ENCODE measurements around the gene DSC1.
"Not testable (repeated sequence)": the region's sequence is repeated elsewhere in the genome, so short reads cannot be mapped to it uniquely, and the experiment has no call there.

DSC1 gene

GRCh38 chr18:31203096-31203793 lies 40.6 kb upstream of the DSC1 start:
- Histone ChIP-seq H3K9me3 (ENCODE audit: control insufficient read depth in 1 of 2, low read length in 2 of 2) (no peaks in the 10 kb centered on the region), H3K9ac (ENCODE audit: low read depth in 1 of 2, low read length in 2 of 2) (peak overlapping the region; percentile 2 to 35), H3K27ac (ENCODE audit: low read depth, low read length) (no peak overlapping the region), H3K27me3 (ENCODE audit: control insufficient read depth in 1 of 2, insufficient read depth in 2 of 2, low read length in 2 of 2) (no peaks in the 10 kb centered on the region), H3K36me3 (ENCODE audit: control insufficient read depth in 1 of 2, insufficient read depth in 2 of 2, low read length in 2 of 2) (no peaks in the 10 kb centered on the region), H3K4me1 (ENCODE audit: control insufficient read depth in 1 of 2, insufficient read depth in 2 of 2, low read length in 2 of 2) (peaks cover 12 to 38% of the 10 kb centered on the region in 2 donors), H3K4me3 (ENCODE audit: low read depth in 1 of 2, low read length in 2 of 2) (peak overlapping the region; percentile 52 to 54)

GRCh38 chr18:31199190-31199769 lies 36.6 kb upstream of the DSC1 start:
- Histone ChIP-seq H3K4me3 (ENCODE audit: low read depth in 1 of 2, low read length in 2 of 2) (no peak overlapping the region), H3K27ac (ENCODE audit: low read depth, low read length) (no peak overlapping the region), H3K36me3 (ENCODE audit: control insufficient read depth in 1 of 2, insufficient read depth in 2 of 2, low read length in 2 of 2) (no peaks in the 10 kb centered on the region), H3K9ac (ENCODE audit: low read depth in 1 of 2, low read length in 2 of 2) (no peak overlapping the region), H3K9me3 (ENCODE audit: control insufficient read depth in 1 of 2, low read length in 2 of 2) (no peaks in the 10 kb centered on the region), H3K4me1 (ENCODE audit: control insufficient read depth in 1 of 2, insufficient read depth in 2 of 2, low read length in 2 of 2) (peaks cover 6 to 30% of the 10 kb centered on the region in 2 donors), H3K27me3 (ENCODE audit: control insufficient read depth in 1 of 2, insufficient read depth in 2 of 2, low read length in 2 of 2) (no peaks in the 10 kb centered on the region)

GRCh38 chr18:31197676-31198075 lies 35.0 kb upstream of the DSC1 start:
- H3K9ac ChIP-seq (ENCODE audit: low read depth in 1 of 2, low read length in 2 of 2) = no peak overlapping the region
- peaks cover 6 to 26% of the 10 kb centered on the region in 2 donors for H3K4me1 ChIP-seq (ENCODE audit: control insufficient read depth in 1 of 2, insufficient read depth in 2 of 2, low read length in 2 of 2)
- no peak overlapping the region for H3K27ac ChIP-seq (ENCODE audit: low read depth, low read length)
- no peaks in the 10 kb centered on the region for H3K36me3 ChIP-seq (ENCODE audit: control insufficient read depth in 1 of 2, insufficient read depth in 2 of 2, low read length in 2 of 2)
- H3K27me3 ChIP-seq (ENCODE audit: control insufficient read depth in 1 of 2, insufficient read depth in 2 of 2, low read length in 2 of 2) = no peaks in the 10 kb centered on the region
- no peaks in the 10 kb centered on the region for H3K9me3 ChIP-seq (ENCODE audit: control insufficient read depth in 1 of 2, low read length in 2 of 2)
- H3K4me3 ChIP-seq (ENCODE audit: low read depth in 1 of 2, low read length in 2 of 2) = peak overlapping the region in 1 of 2 donors; percentile 16

- Histone ChIP-seq H3K4me1 (ENCODE audit: control insufficient read depth in 1 of 2, insufficient read depth in 2 of 2, low read length in 2 of 2) (peaks cover 6 to 26% of the 10 kb centered on the region in 2 donors), H3K27me3 (ENCODE audit: control insufficient read depth in 1 of 2, insufficient read depth in 2 of 2, low read length in 2 of 2) (no peaks in the 10 kb centered on the region), H3K27ac (ENCODE audit: low read depth, low read length) (no peak overlapping the region), H3K9ac (ENCODE audit: low read depth in 1 of 2, low read length in 2 of 2) (no peak overlapping the region), H3K4me3 (ENCODE audit: low read depth in 1 of 2, low read length in 2 of 2) (no peak overlapping the region), H3K9me3 (ENCODE audit: control insufficient read depth in 1 of 2, low read length in 2 of 2) (no peaks in the 10 kb centered on the region), H3K36me3 (ENCODE audit: control insufficient read depth in 1 of 2, insufficient read depth in 2 of 2, low read length in 2 of 2) (no peaks in the 10 kb centered on the region)
Measured at GRCh38 chr18:31195063-31195462, 32.4 kb upstream of the DSC1 start.

GRCh38 chr18:31192086-31192776 lies 29.6 kb upstream of the DSC1 start:
- Histone ChIP-seq H3K4me3 (ENCODE audit: low read depth in 1 of 2, low read length in 2 of 2) (no peak overlapping the region), H3K27me3 (ENCODE audit: control insufficient read depth in 1 of 2, insufficient read depth in 2 of 2, low read length in 2 of 2) (no peaks in the 10 kb centered on the region), H3K27ac (ENCODE audit: low read depth, low read length) (no peak overlapping the region), H3K9me3 (ENCODE audit: control insufficient read depth in 1 of 2, low read length in 2 of 2) (no peaks in the 10 kb centered on the region), H3K36me3 (ENCODE audit: control insufficient read depth in 1 of 2, insufficient read depth in 2 of 2, low read length in 2 of 2) (no peaks in the 10 kb centered on the region), H3K9ac (ENCODE audit: low read depth in 1 of 2, low read length in 2 of 2) (no peak overlapping the region), H3K4me1 (ENCODE audit: control insufficient read depth in 1 of 2, insufficient read depth in 2 of 2, low read length in 2 of 2) (peaks cover 0 to 1% of the 10 kb centered on the region in 2 donors)

- no peaks in the 10 kb centered on the region for H3K27me3 ChIP-seq (ENCODE audit: control insufficient read depth in 1 of 2, insufficient read depth in 2 of 2, low read length in 2 of 2)
- H3K4me3 ChIP-seq (ENCODE audit: low read depth in 1 of 2, low read length in 2 of 2) = no peak overlapping the region
- no peaks in the 10 kb centered on the region for H3K9me3 ChIP-seq (ENCODE audit: control insufficient read depth in 1 of 2, low read length in 2 of 2)
- H3K4me1 ChIP-seq (ENCODE audit: control insufficient read depth in 1 of 2, insufficient read depth in 2 of 2, low read length in 2 of 2) = no peaks in the 10 kb centered on the region
- no peak overlapping the region for H3K27ac ChIP-seq (ENCODE audit: low read depth, low read length)
- H3K9ac ChIP-seq (ENCODE audit: low read depth in 1 of 2, low read length in 2 of 2) = no peak overlapping the region
- no peaks in the 10 kb centered on the region for H3K36me3 ChIP-seq (ENCODE audit: control insufficient read depth in 1 of 2, insufficient read depth in 2 of 2, low read length in 2 of 2)
Measured at GRCh38 chr18:31190919-31191318, 28.3 kb upstream of the DSC1 start.

GRCh38 chr18:31189757-31190156 lies 27.1 kb upstream of the DSC1 start:
- no peak overlapping the region for H3K9ac ChIP-seq (ENCODE audit: low read depth in 1 of 2, low read length in 2 of 2)
- no peak overlapping the region for H3K4me3 ChIP-seq (ENCODE audit: low read depth in 1 of 2, low read length in 2 of 2)
- H3K9me3 ChIP-seq (ENCODE audit: control insufficient read depth in 1 of 2, low read length in 2 of 2) = no peaks in the 10 kb centered on the region
- no peaks in the 10 kb centered on the region for H3K36me3 ChIP-seq (ENCODE audit: control insufficient read depth in 1 of 2, insufficient read depth in 2 of 2, low read length in 2 of 2)
- H3K27me3 ChIP-seq (ENCODE audit: control insufficient read depth in 1 of 2, insufficient read depth in 2 of 2, low read length in 2 of 2) = no peaks in the 10 kb centered on the region
- no peaks in the 10 kb centered on the region for H3K4me1 ChIP-seq (ENCODE audit: control insufficient read depth in 1 of 2, insufficient read depth in 2 of 2, low read length in 2 of 2)
- H3K27ac ChIP-seq (ENCODE audit: low read depth, low read length) = no peak overlapping the region

GRCh38 chr18:31185186-31185950 lies 22.7 kb upstream of the DSC1 start:
- Histone ChIP-seq H3K27me3 (ENCODE audit: control insufficient read depth in 1 of 2, insufficient read depth in 2 of 2, low read length in 2 of 2) (no peaks in the 10 kb centered on the region), H3K4me1 (ENCODE audit: control insufficient read depth in 1 of 2, insufficient read depth in 2 of 2, low read length in 2 of 2) (no peaks in the 10 kb centered on the region), H3K27ac (ENCODE audit: low read depth, low read length) (no peak overlapping the region), H3K4me3 (ENCODE audit: low read depth in 1 of 2, low read length in 2 of 2) (no peak overlapping the region), H3K9ac (ENCODE audit: low read depth in 1 of 2, low read length in 2 of 2) (no peak overlapping the region), H3K9me3 (ENCODE audit: control insufficient read depth in 1 of 2, low read length in 2 of 2) (no peaks in the 10 kb centered on the region), H3K36me3 (ENCODE audit: control insufficient read depth in 1 of 2, insufficient read depth in 2 of 2, low read length in 2 of 2) (no peaks in the 10 kb centered on the region)

- Histone ChIP-seq H3K9ac (ENCODE audit: low read depth in 1 of 2, low read length in 2 of 2) (no peak overlapping the region), H3K36me3 (ENCODE audit: control insufficient read depth in 1 of 2, insufficient read depth in 2 of 2, low read length in 2 of 2) (no peaks in the 10 kb centered on the region), H3K9me3 (ENCODE audit: control insufficient read depth in 1 of 2, low read length in 2 of 2) (no peaks in the 10 kb centered on the region), H3K4me1 (ENCODE audit: control insufficient read depth in 1 of 2, insufficient read depth in 2 of 2, low read length in 2 of 2) (no peaks in the 10 kb centered on the region), H3K4me3 (ENCODE audit: low read depth in 1 of 2, low read length in 2 of 2) (no peak overlapping the region), H3K27me3 (ENCODE audit: control insufficient read depth in 1 of 2, insufficient read depth in 2 of 2, low read length in 2 of 2) (no peaks in the 10 kb centered on the region), H3K27ac (ENCODE audit: low read depth, low read length) (no peak overlapping the region)
Measured at GRCh38 chr18:31183302-31183701, 20.6 kb upstream of the DSC1 start.

- not testable (repeated sequence) for H3K9me3 ChIP-seq (ENCODE audit: control insufficient read depth in 1 of 2, low read length in 2 of 2); H3K27ac ChIP-seq (ENCODE audit: low read depth, low read length); H3K4me1 ChIP-seq (ENCODE audit: control insufficient read depth in 1 of 2, insufficient read depth in 2 of 2, low read length in 2 of 2); H3K27me3 ChIP-seq (ENCODE audit: control insufficient read depth in 1 of 2, insufficient read depth in 2 of 2, low read length in 2 of 2); H3K9ac ChIP-seq (ENCODE audit: low read depth in 1 of 2, low read length in 2 of 2); H3K36me3 ChIP-seq (ENCODE audit: control insufficient read depth in 1 of 2, insufficient read depth in 2 of 2, low read length in 2 of 2); H3K4me3 ChIP-seq (ENCODE audit: low read depth in 1 of 2, low read length in 2 of 2)
Measured at GRCh38 chr18:31177369-31177768, 14.7 kb upstream of the DSC1 start.

All from duodenal mucosa (tissue), 2 donors.